HG03354 (cell line): Measurements from ENCODE around the gene KIF12.
"Not testable (repeated sequence)": the region's sequence is repeated elsewhere in the genome, so short reads cannot be mapped to it uniquely, and the experiment has no call there.

Source experiments
- ATAC-seq: cut with Tn5 transposase; IDR thresholded peaks from one replicate; pipeline ENCODE4 v1.9.1; 2021; ENCODE audit warnings: mild to moderate bottlenecking; ENCODE audit not compliant: unreplicated experiment, poor library complexity, severe bottlenecking

KIF12 gene

GRCh38 chr9:114098936-114099668 is at the start of gene KIF12:
Gene KIF12, minus strand, starts transcription at chr9:114099292. Its CDS starts 16 bp downstream, at chr9:114099276.
- ATAC-seq: no peak

GRCh38 chr9:114146735-114147134 is 47.6 kb upstream of the KIF12 start:
- no peak for ATAC-seq

- no peak for ATAC-seq
Observed at GRCh38 chr9:114143234-114143633, 44.1 kb upstream of the KIF12 start.

- ATAC-seq: no peak
Observed at GRCh38 chr9:114141553-114142402, 42.7 kb upstream of the KIF12 start.

- no peak for ATAC-seq
Observed at GRCh38 chr9:114140850-114141249, 41.8 kb upstream of the KIF12 start.

- ATAC-seq: no peak
Observed at GRCh38 chr9:114140401-114140800, 41.3 kb upstream of the KIF12 start.

- ATAC-seq: no peak
Observed at GRCh38 chr9:114139071-114139470, 40.0 kb upstream of the KIF12 start.

- no peak for ATAC-seq
Observed at GRCh38 chr9:114138552-114138971, 39.5 kb upstream of the KIF12 start.

- ATAC-seq: no peak
Observed at GRCh38 chr9:114137831-114138230, 38.7 kb upstream of the KIF12 start.

GRCh38 chr9:114134827-114135396 is 35.8 kb upstream of the KIF12 start:
- ATAC-seq: no peak

GRCh38 chr9:114132550-114132918 is 33.4 kb upstream of the KIF12 start:
- no peak for ATAC-seq

GRCh38 chr9:114131808-114132549 is 32.9 kb upstream of the KIF12 start:
- ATAC-seq: no peak

- no peak for ATAC-seq
Observed at GRCh38 chr9:114130624-114131277, 31.7 kb upstream of the KIF12 start.

- ATAC-seq: no peak
Observed at GRCh38 chr9:114130141-114130540, 31.0 kb upstream of the KIF12 start.

- not testable (repeated sequence) for ATAC-seq
Observed at GRCh38 chr9:114128759-114129158, 29.7 kb upstream of the KIF12 start.

GRCh38 chr9:114126247-114127060 is 27.4 kb upstream of the KIF12 start:
- ATAC-seq: no peak

- ATAC-seq: no peak
Observed at GRCh38 chr9:114125476-114126013, 26.5 kb upstream of the KIF12 start.

- ATAC-seq: no peak
Observed at GRCh38 chr9:114124666-114125475, 25.8 kb upstream of the KIF12 start.
